ENCODE data around the gene PAX8.

The PAX8 gene

GRCh38 chr2:113298176-113298575 lies 19.5 kb upstream of the PAX8 start:
- TF ChIP-seq ZBTB7A (IDR thresholded peaks at IDR 0.05; ENCODE audit: low read depth) (no peak), FOXM1 (IDR thresholded peaks at IDR 0.05; ENCODE audit: borderline replicate concordance, low read depth) (no peak), USF1 (IDR thresholded peaks at IDR 0.05) (no peak), MAX (IDR thresholded peaks at IDR 0.05) (no peak), EP300 (IDR thresholded peaks at IDR 0.05; ENCODE audit: borderline replicate concordance) (no peak)
- TF ChIP-seq, protein P1, sequence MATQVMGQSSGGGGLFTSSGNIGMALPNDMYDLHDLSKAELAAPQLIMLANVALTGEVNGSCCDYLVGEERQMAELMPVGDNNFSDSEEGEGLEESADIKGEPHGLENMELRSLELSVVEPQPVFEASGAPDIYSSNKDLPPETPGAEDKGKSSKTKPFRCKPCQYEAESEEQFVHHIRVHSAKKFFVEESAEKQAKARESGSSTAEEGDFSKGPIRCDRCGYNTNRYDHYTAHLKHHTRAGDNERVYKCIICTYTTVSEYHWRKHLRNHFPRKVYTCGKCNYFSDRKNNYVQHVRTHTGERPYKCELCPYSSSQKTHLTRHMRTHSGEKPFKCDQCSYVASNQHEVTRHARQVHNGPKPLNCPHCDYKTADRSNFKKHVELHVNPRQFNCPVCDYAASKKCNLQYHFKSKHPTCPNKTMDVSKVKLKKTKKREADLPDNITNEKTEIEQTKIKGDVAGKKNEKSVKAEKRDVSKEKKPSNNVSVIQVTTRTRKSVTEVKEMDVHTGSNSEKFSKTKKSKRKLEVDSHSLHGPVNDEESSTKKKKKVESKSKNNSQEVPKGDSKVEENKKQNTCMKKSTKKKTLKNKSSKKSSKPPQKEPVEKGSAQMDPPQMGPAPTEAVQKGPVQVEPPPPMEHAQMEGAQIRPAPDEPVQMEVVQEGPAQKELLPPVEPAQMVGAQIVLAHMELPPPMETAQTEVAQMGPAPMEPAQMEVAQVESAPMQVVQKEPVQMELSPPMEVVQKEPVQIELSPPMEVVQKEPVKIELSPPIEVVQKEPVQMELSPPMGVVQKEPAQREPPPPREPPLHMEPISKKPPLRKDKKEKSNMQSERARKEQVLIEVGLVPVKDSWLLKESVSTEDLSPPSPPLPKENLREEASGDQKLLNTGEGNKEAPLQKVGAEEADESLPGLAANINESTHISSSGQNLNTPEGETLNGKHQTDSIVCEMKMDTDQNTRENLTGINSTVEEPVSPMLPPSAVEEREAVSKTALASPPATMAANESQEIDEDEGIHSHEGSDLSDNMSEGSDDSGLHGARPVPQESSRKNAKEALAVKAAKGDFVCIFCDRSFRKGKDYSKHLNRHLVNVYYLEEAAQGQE (IDR thresholded peaks at IDR 0.05; ENCODE audit: low read depth) = no peak

- TF ChIP-seq TEAD4 (IDR thresholded peaks at IDR 0.05) (0 out of 2 replicates have a peak, but pooled peaks have one; percentile 13), RAD21 (IDR thresholded peaks at IDR 0.05; ENCODE audit: low read depth) (peak; percentile 39; the same call in 1 of the 2 replicates)
Measured at GRCh38 chr2:113297590-113297989, 18.9 kb upstream of the PAX8 start.

- TF ChIP-seq FOXM1 (IDR thresholded peaks at IDR 0.05; ENCODE audit: borderline replicate concordance, low read depth) (no peak), TCF12 (IDR thresholded peaks at IDR 0.05; ENCODE audit: low read depth) (peak; percentile 66; the same call in 1 of the 2 replicates), MAX (IDR thresholded peaks at IDR 0.05) (peak; percentile 84), TAF1 (IDR thresholded peaks at IDR 0.05; ENCODE audit: low read depth) (no peak), NFIC (IDR thresholded peaks at IDR 0.05) (peak; percentile 53), USF1 (IDR thresholded peaks at IDR 0.05) (peak; percentile 47; the same call in 1 of the 2 replicates)
Measured at GRCh38 chr2:113291191-113291590, 12.5 kb upstream of the PAX8 start.

- 0 out of 2 replicates have a peak, but pooled peaks have one; percentile 7 for TF ChIP-seq RAD21 (IDR thresholded peaks at IDR 0.05; ENCODE audit: low read depth)
- TF ChIP-seq NFIC (IDR thresholded peaks at IDR 0.05) = peak; percentile 95
- TF ChIP-seq EP300 (IDR thresholded peaks at IDR 0.05; ENCODE audit: borderline replicate concordance) = peak; percentile 97
- peak; percentile 85 for TF ChIP-seq TEAD4 (IDR thresholded peaks at IDR 0.05)
- peak; percentile 90 for TF ChIP-seq FOXM1 (IDR thresholded peaks at IDR 0.05; ENCODE audit: borderline replicate concordance, low read depth)
- TF ChIP-seq MAX (IDR thresholded peaks at IDR 0.05) = peak; percentile 60
- peak; percentile 98 for TF ChIP-seq TCF12 (IDR thresholded peaks at IDR 0.05; ENCODE audit: low read depth)
- peak; percentile 88 for TF ChIP-seq USF1 (IDR thresholded peaks at IDR 0.05)
- peak; percentile 46; the same call in 1 of the 2 replicates for TF ChIP-seq CEBPB (IDR thresholded peaks at IDR 0.05)
- peak; percentile 34; the same call in 1 of the 2 replicates for TF ChIP-seq ZBTB7A (IDR thresholded peaks at IDR 0.05; ENCODE audit: low read depth)
Measured at GRCh38 chr2:113288674-113289149, 10.0 kb upstream of the PAX8 start.

- TF ChIP-seq MAX (IDR thresholded peaks at IDR 0.05) (no peak), TCF12 (IDR thresholded peaks at IDR 0.05; ENCODE audit: low read depth) (no peak), RAD21 (IDR thresholded peaks at IDR 0.05; ENCODE audit: low read depth) (no peak), EGR1 (IDR thresholded peaks at IDR 0.05) (no peak), TAF1 (IDR thresholded peaks at IDR 0.05; ENCODE audit: low read depth) (no peak), NFIC (IDR thresholded peaks at IDR 0.05) (no peak)
- TF ChIP-seq, protein P1 (IDR thresholded peaks at IDR 0.05; ENCODE audit: low read depth) = no peak
Measured at GRCh38 chr2:113285816-113286215, 7.1 kb upstream of the PAX8 start.

GRCh38 chr2:113284999-113285398 lies 6.3 kb upstream of the PAX8 start:
- TF ChIP-seq TEAD4 (IDR thresholded peaks at IDR 0.05) (peak; percentile 79), FOXM1 (IDR thresholded peaks at IDR 0.05; ENCODE audit: borderline replicate concordance, low read depth) (peak; percentile 79; the same call in 1 of the 2 replicates), TCF12 (IDR thresholded peaks at IDR 0.05; ENCODE audit: low read depth) (peak; percentile 84), EP300 (IDR thresholded peaks at IDR 0.05; ENCODE audit: borderline replicate concordance) (peak; percentile 87; the same call in 1 of the 2 replicates), NFIC (IDR thresholded peaks at IDR 0.05) (peak; percentile 77), MAX (IDR thresholded peaks at IDR 0.05) (peak; percentile 35; the same call in 1 of the 2 replicates)
